Measurements from ENCODE around the gene TBC1D22A. TPM values are rescaled to one million over a fixed set of nuclear protein-coding genes. Genes with fewer than 3 reads are reported as not detected.

TBC1D22A gene
- total RNA-seq, 1 donor from 2014 or later: 10.6 TPM

DNA sequence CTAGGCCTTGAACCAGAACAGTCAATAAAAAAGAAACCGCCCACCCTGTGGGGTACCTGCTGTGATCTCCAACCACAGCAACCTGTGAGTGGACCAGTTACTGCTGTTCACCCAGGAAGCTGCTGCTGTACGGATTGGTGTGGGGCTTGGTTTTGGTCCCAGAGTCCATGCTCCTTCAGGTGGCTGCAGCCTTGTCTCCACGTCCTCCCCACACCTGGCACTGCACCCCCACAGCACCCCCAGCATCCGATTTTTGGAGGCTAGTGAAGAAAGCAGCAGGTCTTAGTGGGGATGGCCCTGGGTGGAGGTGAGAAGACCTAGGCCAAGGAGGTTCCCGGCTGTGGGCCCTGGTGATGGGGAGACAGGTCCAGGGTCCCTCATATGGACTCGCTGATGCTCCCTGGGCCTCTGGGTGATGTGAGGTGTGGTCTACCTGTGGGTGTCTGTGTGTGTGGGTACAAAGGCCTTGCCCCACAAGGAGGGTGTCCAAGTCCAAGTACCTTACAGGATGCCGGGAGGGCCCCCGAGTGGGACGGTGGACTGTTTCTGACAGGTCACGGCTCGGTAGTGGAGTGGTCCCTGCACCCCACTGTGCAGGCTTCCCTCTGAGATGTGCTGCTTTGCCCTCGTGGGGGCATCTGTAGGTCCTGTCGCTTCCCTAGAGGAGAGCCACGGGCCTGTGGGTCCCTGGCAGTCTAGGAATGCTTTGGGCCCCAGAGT is 283.4 kb downstream of the TBC1D22A start:
- H3K27ac ChIP-seq: no peak overlapping the region
- no peaks in the 10 kb centered on the region for H4K20me1 ChIP-seq (ENCODE audit: low read depth)
- no peak overlapping the region for H2AFZ ChIP-seq (replicated peaks)
- H3K4me2 ChIP-seq: no peak overlapping the region
- peaks cover 8% of the 10 kb centered on the region for H3K4me1 ChIP-seq
- H3K9me3 ChIP-seq (ENCODE audit: low read depth): no peaks in the 10 kb centered on the region
- Mint-ChIP-seq H3K27me3 (ENCODE audit: insufficient read depth, low read depth) (peaks cover 6% of the 10 kb centered on the region), H3K4me3 (no peak overlapping the region), H3K36me3 (no peaks in the 10 kb centered on the region), H3K27ac (no peak overlapping the region), H3K9me3 (no peaks in the 10 kb centered on the region), H3K4me1 (peaks cover 30% of the 10 kb centered on the region)
- TF ChIP-seq EZH2 (IDR thresholded peaks at IDR 0.05): no peak
- no peak for TF ChIP-seq EZH2phosphoT487 (IDR thresholded peaks at IDR 0.05)
- no peak for TF ChIP-seq CTCF (IDR thresholded peaks at IDR 0.05)
- no peak for DNase-seq (ENCODE audit: low spot score)
- no peak overlapping the region for H3K4me3 ChIP-seq
- H3K27me3 ChIP-seq: no peaks in the 10 kb centered on the region
- no peaks in the 10 kb centered on the region for H3F3A ChIP-seq (ENCODE audit: low read depth)
- H3K79me2 ChIP-seq (ENCODE audit: low read depth): no peaks in the 10 kb centered on the region
- no peak overlapping the region for H3K9ac ChIP-seq
- no peaks in the 10 kb centered on the region for H3K36me3 ChIP-seq

- peaks cover 33% of the 10 kb centered on the region for H3K4me1 Mint-ChIP-seq
- Histone ChIP-seq H3K36me3 (no peaks in the 10 kb centered on the region), H3F3A (ENCODE audit: low read depth) (no peaks in the 10 kb centered on the region), H4K20me1 (ENCODE audit: low read depth) (no peaks in the 10 kb centered on the region), H3K9me3 (ENCODE audit: low read depth) (no peaks in the 10 kb centered on the region), H3K27me3 (no peaks in the 10 kb centered on the region), H3K4me3 (no peak overlapping the region), H3K4me1 (peaks cover 13% of the 10 kb centered on the region), H2AFZ (replicated peaks) (no peak overlapping the region), H3K79me2 (ENCODE audit: low read depth) (no peaks in the 10 kb centered on the region), H3K27ac (no peak overlapping the region), H3K9ac (peak overlapping the region; percentile 4), H3K4me2 (no peak overlapping the region)
- TF ChIP-seq EZH2 (IDR thresholded peaks at IDR 0.05) (no peak), EZH2phosphoT487 (IDR thresholded peaks at IDR 0.05) (no peak)
- no peak for DNase-seq (ENCODE audit: low spot score)
- no peaks in the 10 kb centered on the region for H3K36me3 Mint-ChIP-seq
- H3K9me3 Mint-ChIP-seq: no peaks in the 10 kb centered on the region
- H3K27ac Mint-ChIP-seq: peak overlapping the region; percentile 85
- H3K4me3 Mint-ChIP-seq: no peak overlapping the region
- peaks cover 6% of the 10 kb centered on the region for H3K27me3 Mint-ChIP-seq (ENCODE audit: insufficient read depth, low read depth)
These were observed 284.1 kb downstream of the TBC1D22A start for GRCh38 chr22:47046411-47047065.

DNA sequence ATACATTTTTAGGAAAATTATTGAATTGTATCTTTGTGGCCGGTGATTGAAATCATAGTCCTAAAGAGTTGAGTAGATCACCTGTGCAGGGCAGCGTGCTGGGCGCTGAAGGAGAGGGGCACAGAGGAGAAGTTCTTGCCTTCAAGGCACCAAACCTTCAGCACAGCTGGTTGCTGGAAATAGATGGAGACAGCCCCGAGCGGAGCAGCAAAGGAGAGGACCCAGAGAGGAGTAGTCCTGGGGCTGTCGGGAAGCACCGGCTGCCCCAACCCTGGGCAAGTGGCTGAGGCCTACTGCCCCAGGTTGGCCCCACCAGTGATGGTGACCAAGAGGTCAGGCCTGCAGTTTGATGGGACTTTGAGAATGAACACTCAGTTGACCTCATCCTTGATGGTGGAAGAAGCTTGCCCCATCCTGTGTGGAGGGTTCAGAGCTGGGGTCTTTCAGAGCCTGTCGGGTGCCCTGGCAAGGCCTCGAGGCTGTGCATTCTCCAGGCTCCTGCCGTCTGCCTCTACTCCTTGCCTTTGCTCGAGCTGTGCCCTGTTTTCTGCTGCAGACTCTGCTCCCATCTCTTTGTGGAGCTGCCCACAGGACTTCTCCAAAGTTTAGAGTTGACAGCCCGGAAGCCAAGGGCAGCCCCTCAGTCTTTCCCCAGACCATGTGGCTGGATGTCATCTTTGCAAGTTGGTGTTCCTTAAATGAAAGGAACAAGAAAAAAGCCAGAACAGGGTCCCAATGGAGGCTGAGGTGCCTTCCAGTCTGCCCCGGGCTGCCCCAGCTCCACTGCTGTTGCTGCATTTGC is 285.1 kb downstream of the TBC1D22A start:
- TF ChIP-seq EZH2phosphoT487 (IDR thresholded peaks at IDR 0.05): no peak
- TF ChIP-seq CTCF (IDR thresholded peaks at IDR 0.05): no peak
- TF ChIP-seq EZH2 (IDR thresholded peaks at IDR 0.05): no peak
- peak overlapping the region; percentile 89 for H3K27ac Mint-ChIP-seq
- Histone ChIP-seq H3K4me3 (no peak overlapping the region), H3F3A (ENCODE audit: low read depth) (no peaks in the 10 kb centered on the region), H3K9ac (no peak overlapping the region), H3K4me2 (no peak overlapping the region), H2AFZ (replicated peaks) (no peak overlapping the region), H3K36me3 (no peaks in the 10 kb centered on the region), H3K27me3 (no peaks in the 10 kb centered on the region), H3K27ac (no peak overlapping the region), H3K79me2 (ENCODE audit: low read depth) (no peaks in the 10 kb centered on the region), H3K9me3 (ENCODE audit: low read depth) (no peaks in the 10 kb centered on the region), H3K4me1 (peaks cover 22% of the 10 kb centered on the region), H4K20me1 (ENCODE audit: low read depth) (peaks cover 6% of the 10 kb centered on the region)
- DNase-seq (ENCODE audit: low spot score): no peak
- H3K36me3 Mint-ChIP-seq: no peaks in the 10 kb centered on the region
- H3K9me3 Mint-ChIP-seq: no peaks in the 10 kb centered on the region
- no peak overlapping the region for H3K4me3 Mint-ChIP-seq
- peaks cover 39% of the 10 kb centered on the region for H3K4me1 Mint-ChIP-seq
- H3K27me3 Mint-ChIP-seq (ENCODE audit: insufficient read depth, low read depth): peaks cover 4% of the 10 kb centered on the region

All from neural progenitor cell (in vitro differentiated cells).